Measurements from ENCODE around the gene CADM2.

DNA sequence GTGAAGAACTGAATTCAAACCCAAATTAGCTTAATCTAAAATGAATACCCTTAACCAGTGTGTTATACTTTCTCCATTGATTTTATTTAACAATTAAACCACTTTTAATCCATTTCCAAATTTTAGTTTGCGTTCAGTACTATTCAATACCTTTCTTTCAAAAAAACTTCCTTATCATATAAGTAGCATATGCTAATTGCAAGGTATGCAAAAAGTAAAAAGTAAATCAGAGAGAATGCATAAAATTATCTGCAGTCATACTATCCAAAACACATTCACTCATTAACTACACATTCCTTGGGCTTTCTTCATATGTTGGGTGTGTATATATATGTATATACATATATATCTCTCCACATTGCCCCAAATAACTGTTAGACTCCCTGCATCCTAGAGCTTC, 208.8 kb downstream of the CADM2 start:
- TF ChIP-seq CTCF (IDR thresholded peaks at IDR 0.05; ENCODE audit: low read length): no peak
- no peak for TF ChIP-seq EZH2 (IDR thresholded peaks at IDR 0.05; ENCODE audit: borderline replicate concordance, low read length)
